Lung (tissue), 12 donors: ENCODE results near the gene SPACDR. TPM values are rescaled to one million over a fixed set of nuclear protein-coding genes. Genes with fewer than 3 reads are reported as not detected.

Experiments
- ATAC-seq: fragments of 200-7000 bp; cut with Tn5 transposase; one replicate; pipeline ENCODE4 v1.9.1; 2020; ENCODE audit warnings: moderate number of reproducible peaks; ENCODE audit not compliant: insufficient read depth, low FRiP score
- DNase-seq, 3 donors: peaks; one replicate each; pipeline ENCODE4 v3.0.0-alpha.2; 2013 to 2017
- H3K27ac ChIP-seq, 2 donors: one replicate each; pipeline ENCODE4 v1.5.1; 2013; ENCODE audit warnings: mild to moderate bottlenecking in 2 of 2, moderate library complexity in 2 of 2, control low read depth in 1 of 2, inconsistent platforms in 1 of 2, low read depth in 1 of 2, low read length in 1 of 2
- H3K27me3 ChIP-seq, 3 donors: one replicate each; pipeline ENCODE4 v1.5.1; 2013; ENCODE audit warnings: low read length in 2 of 3; ENCODE audit not compliant: control insufficient read depth in 3 of 3, insufficient read depth in 3 of 3
- H3K36me3 ChIP-seq, 4 donors: one replicate each; pipeline ENCODE4 v1.5.1; 2013; ENCODE audit warnings: low read length in 4 of 4, mild to moderate bottlenecking in 1 of 4, moderate library complexity in 1 of 4; ENCODE audit not compliant: control insufficient read depth in 4 of 4, insufficient read depth in 4 of 4
- H3K4me1 ChIP-seq, 5 donors: one replicate each; pipeline ENCODE4 v1.5.1; 2013; ENCODE audit warnings: low read length in 5 of 5, mild to moderate bottlenecking in 2 of 5, moderate library complexity in 1 of 5; ENCODE audit not compliant: control insufficient read depth in 5 of 5, insufficient read depth in 5 of 5
- H3K4me3 ChIP-seq: one replicate; pipeline ENCODE4 v1.5.1; 2013; ENCODE audit warnings: mild to moderate bottlenecking, control low read depth, moderate library complexity
- H3K9ac ChIP-seq, 2 donors: one replicate each; pipeline ENCODE4 v1.5.1; 2013; ENCODE audit warnings: low read length in 2 of 2, control low read depth in 1 of 2; ENCODE audit not compliant: insufficient read depth in 1 of 2
- H3K9me3 ChIP-seq, 4 donors: one replicate each; pipeline ENCODE4 v1.5.1; 2013; ENCODE audit warnings: low read length in 3 of 4, mild to moderate bottlenecking in 1 of 4, moderate library complexity in 1 of 4; ENCODE audit not compliant: control insufficient read depth in 4 of 4, insufficient read depth in 3 of 4
- whole genome bisulfite sequencing, 2 donors: extraction: QIAGEN DNeasy Blood & Tissue Kit; methylation state at CpG; one replicate each; pipeline ENCODE4 v1.1.7; 2013; 5-methylcytosine and 5-hydroxymethylcytosine counted together
- polyA plus RNA-seq, 2 donors: library from polyadenylated mRNA; stranded (reverse); fragments of 200-250 nt; gene quantifications; one replicate each; pipeline ENCODE4 v1.2.1, GENCODE V29; 2013
- total RNA-seq, 2 donors: library from RNA; depleted of rRNA in 1 of 2; stranded (reverse); fragments of >200 nt in 1 of 2; gene quantifications; one replicate each; pipeline ENCODE4 v1.2.1, GENCODE V29; 2014 to 2021
- TF ChIP-seq, protein P1 (sequence below): IDR thresholded peaks from 2 replicates; pipeline ENCODE4 v1.5.1; 2012; ENCODE audit warnings: mild to moderate bottlenecking; ENCODE audit errors: control extremely low read depth, extremely low read depth
- donor health status: control.
- donor health status: control.
- donor health status: Bipolar disorder and iron deficiency.
- donor health status: healthy.
- donor health status: DM: yes; HTN: yes; CAD: no.

Gene SPACDR
- total and polyA plus RNA-seq, 4 donors = 0.54 to 2.0 (median 0.83) TPM

DNA sequence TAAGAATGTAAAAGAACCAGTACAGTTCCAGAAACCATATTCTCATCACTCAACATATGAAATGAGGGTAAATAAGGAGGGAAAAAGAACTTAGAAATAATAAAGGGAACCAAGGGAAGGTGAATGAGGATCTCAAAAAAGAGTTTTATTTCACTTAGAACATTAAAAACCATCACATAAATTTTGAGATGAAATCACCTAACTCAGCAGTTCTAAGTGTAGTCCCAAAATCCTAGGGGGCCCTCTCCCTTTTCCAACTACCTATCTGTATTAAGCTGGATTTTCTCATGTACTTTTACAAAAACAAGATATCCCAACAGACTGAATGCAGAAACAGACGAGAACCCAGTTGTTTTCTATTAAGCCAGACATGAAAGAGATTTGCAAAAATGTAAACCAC, 38.7 kb downstream of the SPACDR start:
- H3K4me3 ChIP-seq = no peak overlapping the region
- DNase-seq = no peak
- H3K27me3 ChIP-seq = no peaks in the 10 kb centered on the region
- TF ChIP-seq, protein P1, sequence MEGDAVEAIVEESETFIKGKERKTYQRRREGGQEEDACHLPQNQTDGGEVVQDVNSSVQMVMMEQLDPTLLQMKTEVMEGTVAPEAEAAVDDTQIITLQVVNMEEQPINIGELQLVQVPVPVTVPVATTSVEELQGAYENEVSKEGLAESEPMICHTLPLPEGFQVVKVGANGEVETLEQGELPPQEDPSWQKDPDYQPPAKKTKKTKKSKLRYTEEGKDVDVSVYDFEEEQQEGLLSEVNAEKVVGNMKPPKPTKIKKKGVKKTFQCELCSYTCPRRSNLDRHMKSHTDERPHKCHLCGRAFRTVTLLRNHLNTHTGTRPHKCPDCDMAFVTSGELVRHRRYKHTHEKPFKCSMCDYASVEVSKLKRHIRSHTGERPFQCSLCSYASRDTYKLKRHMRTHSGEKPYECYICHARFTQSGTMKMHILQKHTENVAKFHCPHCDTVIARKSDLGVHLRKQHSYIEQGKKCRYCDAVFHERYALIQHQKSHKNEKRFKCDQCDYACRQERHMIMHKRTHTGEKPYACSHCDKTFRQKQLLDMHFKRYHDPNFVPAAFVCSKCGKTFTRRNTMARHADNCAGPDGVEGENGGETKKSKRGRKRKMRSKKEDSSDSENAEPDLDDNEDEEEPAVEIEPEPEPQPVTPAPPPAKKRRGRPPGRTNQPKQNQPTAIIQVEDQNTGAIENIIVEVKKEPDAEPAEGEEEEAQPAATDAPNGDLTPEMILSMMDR = no peak
- no peak for ATAC-seq
- H3K9me3 ChIP-seq = no peaks in the 10 kb centered on the region
- no peak overlapping the region for H3K9ac ChIP-seq
- WGBS, 2 donors = 39 to 86% methylated on average over 1 of the region's 1 CpG
- no peak overlapping the region for H3K27ac ChIP-seq
- peaks cover 0 to 2% (median 0%) of the 10 kb centered on the region in 4 donors for H3K36me3 ChIP-seq
- peaks cover 0 to 4% (median 0%) of the 10 kb centered on the region in 5 donors for H3K4me1 ChIP-seq

DNA sequence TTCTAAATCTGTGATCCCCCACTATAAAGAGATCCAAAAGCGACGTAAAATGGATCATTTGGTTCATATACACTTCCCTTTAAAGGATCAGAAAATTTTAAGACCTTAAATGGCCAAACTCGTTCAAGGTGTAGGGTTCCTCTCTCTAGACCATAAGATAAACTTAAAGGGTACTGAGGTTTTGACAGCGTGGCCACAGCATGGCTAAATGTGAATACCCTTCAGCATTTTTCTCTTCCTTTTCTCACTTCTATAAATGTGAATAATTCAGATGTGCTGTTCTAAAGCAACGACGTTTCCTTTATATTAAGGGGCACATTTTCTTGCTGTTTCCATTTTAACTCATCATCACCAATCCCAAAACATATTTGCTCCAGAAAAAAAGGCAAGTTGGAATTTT, 40.7 kb downstream of the SPACDR start:
- no peaks in the 10 kb centered on the region for H3K9me3 ChIP-seq
- peaks cover 0 to 2% (median 0%) of the 10 kb centered on the region in 4 donors for H3K36me3 ChIP-seq
- ATAC-seq = no peak
- no peak overlapping the region for H3K9ac ChIP-seq
- DNase-seq = no peak
- H3K4me3 ChIP-seq = no peak overlapping the region
- peaks cover 0 to 4% (median 0%) of the 10 kb centered on the region in 5 donors for H3K4me1 ChIP-seq
- WGBS, 2 donors = 83 to 88% methylated on average over 6 of the region's 6 CpGs
- no peak overlapping the region for H3K27ac ChIP-seq
- H3K27me3 ChIP-seq = no peaks in the 10 kb centered on the region
- TF ChIP-seq, protein P1 = no peak

DNA sequence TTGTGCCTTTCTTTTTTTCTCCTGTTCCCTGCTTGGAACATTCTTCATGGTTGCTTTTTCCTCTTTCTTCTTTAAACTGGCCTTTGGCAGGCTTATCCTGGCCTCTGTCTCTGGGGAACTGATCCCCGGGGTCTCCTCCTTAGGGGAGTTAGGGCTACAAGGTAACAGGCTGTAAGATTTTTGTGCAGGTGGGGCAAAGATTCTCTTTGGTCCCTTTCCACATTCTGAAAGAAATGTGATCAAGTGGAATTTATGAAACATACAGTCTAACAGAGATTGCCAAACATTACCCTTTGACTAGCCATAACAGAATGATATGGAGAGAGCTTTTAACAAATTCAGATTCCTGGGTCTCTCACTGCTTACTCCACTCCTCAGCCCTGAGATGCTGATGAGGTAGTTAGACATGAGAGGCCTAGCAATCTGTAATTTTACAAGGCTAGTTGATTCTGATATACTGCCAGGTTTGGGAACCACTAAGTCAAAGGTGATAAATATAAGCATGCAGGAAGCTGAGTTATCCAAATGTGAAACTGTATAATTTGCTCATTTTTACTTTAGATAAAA, 44.3 kb downstream of the SPACDR start:
- Histone ChIP-seq H3K27me3 (no peaks in the 10 kb centered on the region), H3K4me1 (no peaks in the 10 kb centered on the region), H3K36me3 (peaks cover 0 to 2% (median 0%) of the 10 kb centered on the region in 4 donors), H3K4me3 (no peak overlapping the region), H3K27ac (no peak overlapping the region), H3K9ac (no peak overlapping the region), H3K9me3 (no peaks in the 10 kb centered on the region)
- TF ChIP-seq, protein P1 = no peak
- ATAC-seq = no peak
- WGBS, 2 donors = 84 to 96% methylated on average over 1 of the region's 1 CpG
- DNase-seq = no peak
